AG04450 (cell line): ENCODE results near the gene GDAP1L1. TPM values are rescaled to one million over a fixed set of nuclear protein-coding genes. Genes with fewer than 3 reads are reported as not detected.

ENCODE experiments used
- CTCF ChIA-PET: fragments of 300-600, 350-600 bp; formaldehyde crosslinking; extraction: SDS; loops from one replicate; lab custom pipeline; 2022; ENCODE audit warnings: antibody characterized with exemption, inconsistent platforms; lab: Charles Lee
- POLR2A ChIA-PET: fragments of 350-600 bp; formaldehyde crosslinking; extraction: SDS; loops from one replicate; lab custom pipeline; 2021; ENCODE audit warnings: antibody characterized with exemption, inconsistent platforms; lab: Yijun Ruan, JAX
- DNase-seq: peaks from one replicate; pipeline ENCODE4 v3.0.0-alpha.2; 2011; ENCODE audit warnings: low read depth, low spot score
- H3K27ac ChIP-seq: one replicate; pipeline ENCODE4 v1.5.1; 2012; ENCODE audit warnings: low read depth, low read length, control low read depth
- H3K27me3 ChIP-seq: one replicate; pipeline ENCODE4 v1.6.0; 2012; ENCODE audit warnings: low read length; ENCODE audit not compliant: control insufficient read depth, insufficient read depth
- H3K4me3 ChIP-seq: 2 replicates; pipeline ENCODE4 v1.5.1; 2011; ENCODE audit warnings: mild to moderate bottlenecking, low read depth, low read length, control low read depth
- H3K9me3 ChIP-seq: 2 replicates; pipeline ENCODE4 v1.5.1; 2012; ENCODE audit warnings: low read length; ENCODE audit not compliant: control insufficient read depth, insufficient read depth
- polyA plus RNA-seq: library from polyadenylated mRNA; depleted of rRNA; stranded (reverse); fragments of >200 nt; gene quantifications from 2 replicates; pipeline ENCODE4 v1.2.3, GENCODE V29; 2011
- TF ChIP-seq, protein P1 (sequence below): IDR thresholded peaks from 2 replicates; pipeline ENCODE4 v1.5.1; 2011; ENCODE audit warnings: low read depth, low read length, control low read depth, inconsistent platforms

The GDAP1L1 gene
- polyA plus RNA-seq, 1 experiment: not detected

DNA sequence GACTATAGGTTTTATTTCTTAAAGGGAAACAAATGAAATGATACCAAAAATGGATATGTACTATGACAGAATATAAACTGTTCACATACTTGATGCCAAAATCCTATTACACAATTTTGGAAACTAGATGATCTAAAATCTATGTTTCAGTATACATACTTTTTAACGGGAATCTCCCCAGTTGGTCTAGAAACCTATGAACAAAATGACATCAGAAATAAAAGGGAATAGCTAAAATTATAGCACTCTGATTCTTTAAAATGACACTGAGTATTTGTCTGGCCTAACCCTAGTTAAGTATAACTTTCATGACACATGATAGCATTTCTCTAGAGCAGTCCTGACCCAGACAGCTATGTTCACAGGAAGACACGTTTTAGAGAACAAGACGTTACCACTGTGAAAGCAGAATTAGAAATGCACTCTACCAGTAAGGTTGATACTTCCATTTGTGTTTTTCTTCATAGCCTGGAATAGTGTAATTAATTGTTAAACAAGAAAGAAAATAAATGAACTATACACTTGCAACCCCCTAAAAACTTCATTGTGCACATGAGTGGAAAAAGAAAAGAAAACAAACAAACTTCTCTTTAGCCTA, 39.9 kb upstream of the GDAP1L1 start:
- Histone ChIP-seq H3K9me3 (no peaks in the 10 kb centered on the region), H3K27ac (no peak overlapping the region), H3K4me3 (no peak overlapping the region), H3K27me3 (no peaks in the 10 kb centered on the region)
- CTCF ChIA-PET: interaction anchor here (1.7 to 1.9 kb wide), 2 partner anchors 10 to 17 kb away, joined by 6 to 7 read pairs; no protein-coding TSS in a partner anchor
- TF ChIP-seq, protein P1, sequence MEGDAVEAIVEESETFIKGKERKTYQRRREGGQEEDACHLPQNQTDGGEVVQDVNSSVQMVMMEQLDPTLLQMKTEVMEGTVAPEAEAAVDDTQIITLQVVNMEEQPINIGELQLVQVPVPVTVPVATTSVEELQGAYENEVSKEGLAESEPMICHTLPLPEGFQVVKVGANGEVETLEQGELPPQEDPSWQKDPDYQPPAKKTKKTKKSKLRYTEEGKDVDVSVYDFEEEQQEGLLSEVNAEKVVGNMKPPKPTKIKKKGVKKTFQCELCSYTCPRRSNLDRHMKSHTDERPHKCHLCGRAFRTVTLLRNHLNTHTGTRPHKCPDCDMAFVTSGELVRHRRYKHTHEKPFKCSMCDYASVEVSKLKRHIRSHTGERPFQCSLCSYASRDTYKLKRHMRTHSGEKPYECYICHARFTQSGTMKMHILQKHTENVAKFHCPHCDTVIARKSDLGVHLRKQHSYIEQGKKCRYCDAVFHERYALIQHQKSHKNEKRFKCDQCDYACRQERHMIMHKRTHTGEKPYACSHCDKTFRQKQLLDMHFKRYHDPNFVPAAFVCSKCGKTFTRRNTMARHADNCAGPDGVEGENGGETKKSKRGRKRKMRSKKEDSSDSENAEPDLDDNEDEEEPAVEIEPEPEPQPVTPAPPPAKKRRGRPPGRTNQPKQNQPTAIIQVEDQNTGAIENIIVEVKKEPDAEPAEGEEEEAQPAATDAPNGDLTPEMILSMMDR: no peak
- POLR2A ChIA-PET: no interaction called here
- no peak for DNase-seq

DNA sequence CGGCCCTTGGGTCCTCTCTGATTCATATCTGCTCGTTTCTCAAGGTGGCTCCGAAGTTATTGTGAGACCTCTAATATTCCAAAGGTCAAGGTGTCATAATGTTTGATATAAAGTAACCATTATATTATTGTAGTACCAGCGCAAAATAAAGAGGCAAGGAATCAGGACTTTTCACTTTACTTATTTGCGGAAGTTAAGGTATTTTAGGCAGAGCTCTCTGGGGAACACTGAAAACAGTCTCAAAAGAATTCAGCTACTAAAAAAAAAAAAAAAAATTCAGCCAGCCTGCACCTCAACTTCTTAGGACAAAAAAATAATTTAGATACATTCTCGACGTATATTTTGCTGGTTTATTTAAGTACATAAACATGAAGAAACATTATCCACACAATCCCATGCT, 38.9 kb upstream of the GDAP1L1 start:
- TF ChIP-seq, protein P1: no peak
- POLR2A ChIA-PET: interaction anchor here (0.7 to 0.9 kb wide), 2 partner anchors 274 to 483 kb away, joined by 3 to 4 read pairs; no protein-coding TSS in a partner anchor
- CTCF ChIA-PET: interaction anchor here (0.6 to 1.6 kb wide), 11 partner anchors 9 to 237 kb away, joined by 3 to 10 read pairs (median 4); no protein-coding TSS in a partner anchor
- DNase-seq: no peak
- Histone ChIP-seq H3K4me3 (peak overlapping the region; percentile 95), H3K9me3 (no peaks in the 10 kb centered on the region), H3K27ac (no peak overlapping the region), H3K27me3 (no peaks in the 10 kb centered on the region)

DNA sequence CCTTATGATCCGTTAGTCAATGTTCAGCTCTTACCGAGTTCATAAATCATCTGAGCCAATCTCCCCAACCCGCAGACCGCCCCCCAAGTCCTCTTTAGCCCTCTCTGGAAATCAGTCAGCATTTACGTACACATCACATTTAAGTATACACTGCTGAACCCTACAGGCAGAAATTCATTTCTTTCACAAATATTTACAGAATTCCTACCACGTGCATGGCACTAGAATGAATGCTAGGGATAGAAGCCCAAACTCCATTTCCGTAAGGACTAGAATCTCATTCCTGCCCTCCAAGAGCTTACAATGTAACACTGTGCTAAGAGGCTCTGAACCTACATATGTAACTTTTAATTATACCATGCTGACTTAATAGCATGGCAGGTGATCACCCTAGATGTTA, 38.3 kb upstream of the GDAP1L1 start:
- ChIA-PET POLR2A (interaction anchor here (0.9 kb wide), 1 partner anchor 483 kb away, joined by 3 read pairs; no protein-coding TSS in a partner anchor), CTCF (interaction anchor here (0.7 to 1.6 kb wide), 9 partner anchors 8 to 92 kb away, joined by 3 to 10 read pairs (median 4); no protein-coding TSS in a partner anchor)
- no peak for DNase-seq
- TF ChIP-seq, protein P1: peak; percentile 24; the same call in 1 of the 2 replicates
- H3K9me3 ChIP-seq: no peaks in the 10 kb centered on the region
- H3K4me3 ChIP-seq: peak overlapping the region; percentile 95
- no peak overlapping the region for H3K27ac ChIP-seq
- H3K27me3 ChIP-seq: no peaks in the 10 kb centered on the region

DNA sequence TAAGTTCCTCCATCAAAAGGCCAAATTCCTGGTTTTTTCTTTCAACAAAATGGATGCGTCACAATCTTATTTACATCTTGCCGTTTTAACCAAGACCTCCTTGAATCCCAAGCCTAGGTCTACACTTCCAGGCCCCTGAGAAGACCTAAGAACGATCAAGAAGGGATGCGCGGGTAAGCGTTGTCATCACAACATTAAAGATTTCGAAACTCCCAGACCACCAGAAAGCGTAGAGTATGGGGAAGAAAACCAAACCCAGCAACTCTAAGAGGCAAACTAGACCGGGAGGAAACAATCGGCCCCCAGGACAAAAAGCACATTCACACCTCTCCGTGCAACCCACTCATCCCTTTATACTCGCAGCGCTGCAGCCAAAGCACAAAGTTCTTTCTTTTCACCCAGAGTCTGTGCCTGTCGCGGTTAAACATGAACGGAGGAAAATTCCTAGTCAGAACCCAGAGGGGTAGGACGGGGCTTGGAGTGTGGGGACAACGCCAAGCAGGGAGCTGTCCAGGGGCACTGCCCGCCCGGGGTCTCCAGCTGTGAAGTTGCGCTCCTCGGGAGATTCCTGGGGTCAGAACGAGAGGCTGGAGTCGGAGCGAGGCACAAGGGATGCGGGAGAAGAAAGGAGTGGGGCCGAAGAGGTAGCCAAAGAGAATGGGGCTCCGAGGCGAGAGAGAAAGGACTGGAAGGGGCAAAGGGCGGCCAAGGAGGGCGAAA, 37.3 kb upstream of the GDAP1L1 start:
- no peaks in the 10 kb centered on the region for H3K27me3 ChIP-seq
- TF ChIP-seq, protein P1: no peak
- no peak for DNase-seq
- CTCF ChIA-PET: interaction anchor here (1.0 kb wide), 1 partner anchor 101 kb away, joined by 4 read pairs; the partner anchor contains the start of gene FITM2
- H3K27ac ChIP-seq: peak overlapping the region; percentile 89
- H3K9me3 ChIP-seq: no peaks in the 10 kb centered on the region
- POLR2A ChIA-PET: no interaction called here
- H3K4me3 ChIP-seq: peak overlapping the region; percentile 95
